Left renal cortex interstitium (tissue), 4 donors: ENCODE results near the gene MAST4. TPM values are rescaled to one million over a fixed set of nuclear protein-coding genes. Genes with fewer than 3 reads are reported as not detected.
"Not testable (repeated sequence)": the region's sequence is repeated elsewhere in the genome, so short reads cannot be mapped to it uniquely, and the experiment has no call there.

Source experiments
- DNase-seq, 4 donors: peaks; one replicate each; pipeline ENCODE4 v3.0.0-alpha.2; 2013; ENCODE audit warnings: low read depth in 4 of 4, low spot score in 2 of 4, missing footprints in 1 of 4
- polyA plus RNA-seq, 4 donors: library from polyadenylated mRNA; unstranded; fragments of 120-200 nt; gene quantifications; one replicate each; pipeline ENCODE4 v1.2.1, GENCODE V29; 2013; ENCODE audit not compliant: insufficient read length in 4 of 4

Gene MAST4
- polyA plus RNA-seq, 4 donors = 13.5 to 18.7 (median 16.1) TPM

- DNase-seq = no peak
Observed at GRCh38 chr5:66694036-66694435, 97.8 kb downstream of the MAST4 start.

GRCh38 chr5:66695840-66696239 is 99.6 kb downstream of the MAST4 start:
- DNase-seq = not testable (repeated sequence)

- DNase-seq = no peak
Observed at GRCh38 chr5:66697796-66698564, 101.8 kb downstream of the MAST4 start.

GRCh38 chr5:66701244-66701643 is 105.1 kb downstream of the MAST4 start:
- no peak for DNase-seq

- no peak for DNase-seq
Observed at GRCh38 chr5:66702426-66702825, 106.2 kb downstream of the MAST4 start.

GRCh38 chr5:66704790-66705425 is 108.7 kb downstream of the MAST4 start:
- no peak for DNase-seq

- DNase-seq = no peak
Observed at GRCh38 chr5:66708368-66708767, 112.2 kb downstream of the MAST4 start.

GRCh38 chr5:66710557-66711088 is 114.4 kb downstream of the MAST4 start:
- no peak for DNase-seq

- DNase-seq = no peak
Observed at GRCh38 chr5:66713998-66714397, 117.8 kb downstream of the MAST4 start.

GRCh38 chr5:66717455-66718373 is 121.5 kb downstream of the MAST4 start:
- peak in 2 of 4 donors; percentile 41 to 45 for DNase-seq

GRCh38 chr5:66718374-66719002 is 122.3 kb downstream of the MAST4 start:
- DNase-seq = no peak

- no peak for DNase-seq
Observed at GRCh38 chr5:66720780-66721179, 124.6 kb downstream of the MAST4 start.

- no peak for DNase-seq
Observed at GRCh38 chr5:66722686-66723085, 126.5 kb downstream of the MAST4 start.

GRCh38 chr5:66724349-66725139 is 128.4 kb downstream of the MAST4 start:
- no peak for DNase-seq

GRCh38 chr5:66727630-66728029 is 131.4 kb downstream of the MAST4 start:
- DNase-seq = no peak

- DNase-seq = no peak
Observed at GRCh38 chr5:66728049-66728448, 131.9 kb downstream of the MAST4 start.

- no peak for DNase-seq
Observed at GRCh38 chr5:66737096-66737495, 140.9 kb downstream of the MAST4 start.

- no peak for DNase-seq
Observed at GRCh38 chr5:66738136-66738535, 141.9 kb downstream of the MAST4 start.

GRCh38 chr5:66739021-66739420 is 142.8 kb downstream of the MAST4 start:
- no peak for DNase-seq

- DNase-seq = no peak
Observed at GRCh38 chr5:66739951-66740350, 143.8 kb downstream of the MAST4 start.
